Neural cell (in vitro differentiated cells): Measurements from ENCODE around the gene E2F1. TPM values are rescaled to one million over a fixed set of nuclear protein-coding genes. Genes with fewer than 3 reads are reported as not detected.

ENCODE experiments used
- H2AFZ ChIP-seq: fragments of 200-600, 300-800 bp; sonication (generic), shearing (Covaris generic); 2 replicates; pipeline ENCODE4 v1.6.0; 2014; ENCODE audit warnings: low read depth, mild to moderate bottlenecking, antibody characterized with exemption, low read length, moderate library complexity
- H3F3A ChIP-seq: fragments of 200-600 bp; shearing (Covaris generic); 2 replicates; pipeline ENCODE4 v1.6.1; 2016; ENCODE audit warnings: mild to moderate bottlenecking, moderate library complexity, mixed read lengths, antibody characterized with exemption, low read length; ENCODE audit not compliant: insufficient read depth, poor library complexity, severe bottlenecking
- H3K27ac ChIP-seq: fragments of 200-600, 300-800 bp; sonication (generic), shearing (Covaris generic); 2 replicates; pipeline ENCODE4 v1.5.1; 2014; ENCODE audit warnings: mild to moderate bottlenecking, low read length, moderate library complexity
- H3K27me3 ChIP-seq: fragments of 300-800, 200-600 bp; sonication (generic), shearing (Covaris generic); 2 replicates; pipeline ENCODE4 v1.6.0; 2014; ENCODE audit warnings: mild to moderate bottlenecking, low read depth, low read length, moderate library complexity; ENCODE audit not compliant: insufficient read depth
- H3K36me3 ChIP-seq: fragments of 300-800, 200-600 bp; sonication (generic), shearing (Covaris generic); 2 replicates; pipeline ENCODE4 v1.5.1; 2014; ENCODE audit warnings: mild to moderate bottlenecking, antibody characterized with exemption, low read length, moderate library complexity; ENCODE audit not compliant: insufficient read depth
- H3K4me2 ChIP-seq: fragments of 300-800, 200-600 bp; sonication (generic), shearing (Covaris generic); 2 replicates; pipeline ENCODE4 v1.6.0; 2014; ENCODE audit warnings: mild to moderate bottlenecking, low read length
- H3K4me3 ChIP-seq: fragments of 300-800, 200-600 bp; sonication (generic), shearing (Covaris generic); 2 replicates; pipeline ENCODE4 v1.5.1; 2014; ENCODE audit warnings: mild to moderate bottlenecking, low read length, moderate library complexity
- H3K79me2 ChIP-seq: fragments of 200-600 bp; shearing (Covaris generic); replicated peaks from 2 replicates; pipeline ENCODE4 v1.6.0; 2014; ENCODE audit warnings: mild to moderate bottlenecking, low read length, moderate library complexity; ENCODE audit not compliant: insufficient read depth
- H3K9ac ChIP-seq: fragments of 300-800, 200-600 bp; sonication (generic), shearing (Covaris generic); 2 replicates; pipeline ENCODE4 v1.6.1; 2016; ENCODE audit warnings: mild to moderate bottlenecking, low read length, mixed read lengths
- H3K9me2 ChIP-seq: fragments of 200-600 bp; shearing (Covaris generic); 2 replicates; pipeline ENCODE4 v1.6.1; 2016; ENCODE audit warnings: mild to moderate bottlenecking, low read length, mixed read lengths; ENCODE audit not compliant: insufficient read depth
- H3K9me3 ChIP-seq: fragments of 200-600, 300-800 bp; sonication (generic), shearing (Covaris generic); 2 replicates; pipeline ENCODE4 v1.6.1; 2016; ENCODE audit warnings: mild to moderate bottlenecking, mixed run types, low read length, moderate library complexity, mixed read lengths
- H4K20me1 ChIP-seq: fragments of 200-600 bp; shearing (Covaris generic); 2 replicates; pipeline ENCODE4 v1.6.1; 2016; ENCODE audit warnings: mild to moderate bottlenecking, mixed run types; ENCODE audit not compliant: insufficient read depth
- EP300 ChIP-seq: fragments of 450-650 bp; conservative IDR thresholded peaks from 2 replicates; pipeline ENCODE4 v1.6.1; 2014; ENCODE audit warnings: antibody characterized with exemption, mild to moderate bottlenecking, moderate library complexity; ENCODE audit not compliant: poor library complexity, severe bottlenecking
- EZH2 ChIP-seq: fragments of 200-600, 300-800 bp; shearing (Covaris generic), sonication (generic); IDR thresholded peaks from 2 replicates; pipeline ENCODE4 v1.6.1; 2014; ENCODE audit warnings: antibody characterized with exemption, low read length, borderline replicate concordance, mild to moderate bottlenecking; ENCODE audit not compliant: insufficient read depth, poor library complexity, severe bottlenecking
- MXI1 ChIP-seq: fragments of 450-650 bp; conservative IDR thresholded peaks from 2 replicates; pipeline ENCODE4 v1.6.1; 2014; ENCODE audit warnings: antibody characterized with exemption, mild to moderate bottlenecking; ENCODE audit not compliant: poor library complexity, severe bottlenecking
- POLR2AphosphoS5 ChIP-seq: IDR thresholded peaks from 2 replicates; pipeline ENCODE4 v1.6.1; 2012
- RAD21 ChIP-seq: fragments of 450-650 bp; conservative IDR thresholded peaks from 2 replicates; pipeline ENCODE4 v1.6.1; 2014; ENCODE audit warnings: antibody characterized with exemption, mild to moderate bottlenecking, moderate library complexity
- SMC3 ChIP-seq: fragments of 450-650 bp; conservative IDR thresholded peaks from 2 replicates; pipeline ENCODE4 v1.6.1; 2014; ENCODE audit warnings: antibody characterized with exemption, mild to moderate bottlenecking, moderate library complexity; ENCODE audit not compliant: poor library complexity
- TAF1 ChIP-seq: IDR thresholded peaks from 2 replicates; pipeline ENCODE4 v1.6.1; 2012; ENCODE audit warnings: low read depth
- polyA plus RNA-seq: library from polyadenylated mRNA; depleted of rRNA; stranded (reverse); fragments of >200 nt; gene quantifications from 2 replicates; pipeline ENCODE4 v1.2.3, GENCODE V29; 2014
- TF ChIP-seq, protein P1 (sequence below): IDR thresholded peaks from 2 replicates; pipeline ENCODE4 v1.6.1; 2012; ENCODE audit warnings: borderline replicate concordance
- TF ChIP-seq, protein P2 (sequence below): fragments of 450-650 bp; IDR thresholded peaks from 2 replicates; pipeline ENCODE4 v1.5.1; 2014; ENCODE audit warnings: antibody characterized with exemption, mild to moderate bottlenecking, moderate library complexity; ENCODE audit not compliant: poor library complexity, severe bottlenecking

Gene E2F1
- polyA plus RNA-seq, 1 donor from 2014 or later = 2.3 TPM

DNA sequence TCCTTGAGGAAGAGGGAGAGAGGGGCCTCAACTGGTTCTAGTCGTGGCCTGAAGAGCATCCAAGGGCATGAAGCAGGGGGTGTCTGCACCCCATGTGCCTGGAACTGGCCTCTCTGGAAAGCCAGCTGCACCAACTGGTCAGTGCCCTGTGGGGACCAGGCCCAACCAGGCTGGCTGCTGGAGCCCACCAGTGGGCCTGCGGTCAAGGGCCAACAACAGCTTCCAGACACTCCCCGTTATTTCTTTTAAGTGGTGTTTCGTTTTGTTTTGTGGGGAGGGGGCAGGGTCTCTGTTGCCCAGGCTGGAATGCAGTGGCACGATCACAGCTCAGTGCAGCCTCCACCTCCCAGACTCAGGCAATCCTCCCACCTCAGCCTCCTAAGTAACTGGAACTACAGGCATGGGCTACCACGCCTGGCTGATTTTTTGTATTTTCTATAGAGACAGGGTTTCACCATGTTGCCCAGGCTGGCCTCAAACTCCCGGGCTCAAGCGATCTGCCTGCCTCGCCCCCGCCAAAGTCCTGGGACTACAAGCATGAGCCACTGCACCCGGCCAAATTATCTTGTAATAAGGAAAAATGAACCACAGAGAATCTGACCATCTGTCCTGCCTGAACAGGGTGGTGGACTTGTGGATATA is 36.0 kb downstream of the E2F1 start:
- no peaks in the 10 kb centered on the region for H3K9me2 ChIP-seq
- TF ChIP-seq, protein P1, sequence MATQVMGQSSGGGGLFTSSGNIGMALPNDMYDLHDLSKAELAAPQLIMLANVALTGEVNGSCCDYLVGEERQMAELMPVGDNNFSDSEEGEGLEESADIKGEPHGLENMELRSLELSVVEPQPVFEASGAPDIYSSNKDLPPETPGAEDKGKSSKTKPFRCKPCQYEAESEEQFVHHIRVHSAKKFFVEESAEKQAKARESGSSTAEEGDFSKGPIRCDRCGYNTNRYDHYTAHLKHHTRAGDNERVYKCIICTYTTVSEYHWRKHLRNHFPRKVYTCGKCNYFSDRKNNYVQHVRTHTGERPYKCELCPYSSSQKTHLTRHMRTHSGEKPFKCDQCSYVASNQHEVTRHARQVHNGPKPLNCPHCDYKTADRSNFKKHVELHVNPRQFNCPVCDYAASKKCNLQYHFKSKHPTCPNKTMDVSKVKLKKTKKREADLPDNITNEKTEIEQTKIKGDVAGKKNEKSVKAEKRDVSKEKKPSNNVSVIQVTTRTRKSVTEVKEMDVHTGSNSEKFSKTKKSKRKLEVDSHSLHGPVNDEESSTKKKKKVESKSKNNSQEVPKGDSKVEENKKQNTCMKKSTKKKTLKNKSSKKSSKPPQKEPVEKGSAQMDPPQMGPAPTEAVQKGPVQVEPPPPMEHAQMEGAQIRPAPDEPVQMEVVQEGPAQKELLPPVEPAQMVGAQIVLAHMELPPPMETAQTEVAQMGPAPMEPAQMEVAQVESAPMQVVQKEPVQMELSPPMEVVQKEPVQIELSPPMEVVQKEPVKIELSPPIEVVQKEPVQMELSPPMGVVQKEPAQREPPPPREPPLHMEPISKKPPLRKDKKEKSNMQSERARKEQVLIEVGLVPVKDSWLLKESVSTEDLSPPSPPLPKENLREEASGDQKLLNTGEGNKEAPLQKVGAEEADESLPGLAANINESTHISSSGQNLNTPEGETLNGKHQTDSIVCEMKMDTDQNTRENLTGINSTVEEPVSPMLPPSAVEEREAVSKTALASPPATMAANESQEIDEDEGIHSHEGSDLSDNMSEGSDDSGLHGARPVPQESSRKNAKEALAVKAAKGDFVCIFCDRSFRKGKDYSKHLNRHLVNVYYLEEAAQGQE = no peak
- TF ChIP-seq MXI1 (no peak), SMC3 (no peak), RAD21 (no peak), EZH2 (no peak), POLR2AphosphoS5 (no peak), EP300 (no peak), TAF1 (no peak)
- TF ChIP-seq, protein P2, sequence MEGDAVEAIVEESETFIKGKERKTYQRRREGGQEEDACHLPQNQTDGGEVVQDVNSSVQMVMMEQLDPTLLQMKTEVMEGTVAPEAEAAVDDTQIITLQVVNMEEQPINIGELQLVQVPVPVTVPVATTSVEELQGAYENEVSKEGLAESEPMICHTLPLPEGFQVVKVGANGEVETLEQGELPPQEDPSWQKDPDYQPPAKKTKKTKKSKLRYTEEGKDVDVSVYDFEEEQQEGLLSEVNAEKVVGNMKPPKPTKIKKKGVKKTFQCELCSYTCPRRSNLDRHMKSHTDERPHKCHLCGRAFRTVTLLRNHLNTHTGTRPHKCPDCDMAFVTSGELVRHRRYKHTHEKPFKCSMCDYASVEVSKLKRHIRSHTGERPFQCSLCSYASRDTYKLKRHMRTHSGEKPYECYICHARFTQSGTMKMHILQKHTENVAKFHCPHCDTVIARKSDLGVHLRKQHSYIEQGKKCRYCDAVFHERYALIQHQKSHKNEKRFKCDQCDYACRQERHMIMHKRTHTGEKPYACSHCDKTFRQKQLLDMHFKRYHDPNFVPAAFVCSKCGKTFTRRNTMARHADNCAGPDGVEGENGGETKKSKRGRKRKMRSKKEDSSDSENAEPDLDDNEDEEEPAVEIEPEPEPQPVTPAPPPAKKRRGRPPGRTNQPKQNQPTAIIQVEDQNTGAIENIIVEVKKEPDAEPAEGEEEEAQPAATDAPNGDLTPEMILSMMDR = no peak
- no peak overlapping the region for H3K27ac ChIP-seq
- H3K79me2 ChIP-seq = no peaks in the 10 kb centered on the region
- no peaks in the 10 kb centered on the region for H3K36me3 ChIP-seq
- no peak overlapping the region for H3K4me2 ChIP-seq
- no peak overlapping the region for H2AFZ ChIP-seq
- no peaks in the 10 kb centered on the region for H3K9me3 ChIP-seq
- no peak overlapping the region for H3K9ac ChIP-seq
- no peaks in the 10 kb centered on the region for H3K27me3 ChIP-seq
- H3F3A ChIP-seq = no peaks in the 10 kb centered on the region
- H4K20me1 ChIP-seq = no peaks in the 10 kb centered on the region
- H3K4me3 ChIP-seq = no peak overlapping the region

DNA sequence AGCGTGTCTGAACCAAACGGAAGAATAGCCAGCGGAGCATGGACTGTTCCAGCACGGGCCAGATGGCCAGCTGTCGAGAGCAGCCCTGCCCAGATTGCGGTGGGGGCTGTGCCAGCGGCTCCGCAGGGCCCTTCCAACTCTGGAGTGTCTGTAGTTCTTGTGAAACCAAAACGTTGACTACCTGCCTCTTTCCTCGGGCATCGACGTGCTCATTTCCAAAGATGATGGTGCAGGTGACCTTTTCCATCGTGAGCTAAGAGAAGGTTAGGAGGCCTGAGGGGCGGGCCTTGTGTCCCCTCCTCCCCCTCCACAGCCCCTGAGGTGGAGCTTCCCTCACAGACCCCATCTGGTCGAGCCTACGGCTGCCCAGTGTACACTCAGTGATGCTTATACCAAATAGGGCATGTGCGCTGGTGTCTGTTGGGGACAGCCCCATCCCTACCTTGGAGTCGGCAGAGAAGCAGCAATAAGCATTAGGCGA is 36.9 kb downstream of the E2F1 start:
- no peaks in the 10 kb centered on the region for H3K9me3 ChIP-seq
- H3K9me2 ChIP-seq = no peaks in the 10 kb centered on the region
- H3K4me3 ChIP-seq = no peak overlapping the region
- no peaks in the 10 kb centered on the region for H3F3A ChIP-seq
- peaks cover 6% of the 10 kb centered on the region for H3K36me3 ChIP-seq
- H3K9ac ChIP-seq = no peak overlapping the region
- H3K79me2 ChIP-seq = no peaks in the 10 kb centered on the region
- H3K4me2 ChIP-seq = no peak overlapping the region
- TF ChIP-seq, protein P2 = no peak
- TF ChIP-seq MXI1 (no peak), EZH2 (no peak)
- TF ChIP-seq, protein P1 = no peak
- H2AFZ ChIP-seq = no peak overlapping the region
- no peak overlapping the region for H3K27ac ChIP-seq
- H3K27me3 ChIP-seq = no peaks in the 10 kb centered on the region
- H4K20me1 ChIP-seq = no peaks in the 10 kb centered on the region
